GM19099 (cell line): Measurements from ENCODE around the gene FUT8.

Source experiments
- POLR2A ChIP-seq: IDR thresholded peaks from 3 replicates; pipeline ENCODE4 v1.6.1; 2011; ENCODE audit warnings: low read depth; ENCODE audit not compliant: insufficient read length; ENCODE audit errors: extremely low read depth

Gene FUT8

GRCh38 chr14:65588426-65589140 lies 176.1 kb downstream of the FUT8 start:
- TF ChIP-seq POLR2A: no peak

- no peak for TF ChIP-seq POLR2A
These were observed 181.8 kb downstream of the FUT8 start for GRCh38 chr14:65594153-65594881.

GRCh38 chr14:65594882-65595237 lies 182.3 kb downstream of the FUT8 start:
- TF ChIP-seq POLR2A: no peak

- TF ChIP-seq POLR2A: no peak
These were observed 186.8 kb downstream of the FUT8 start for GRCh38 chr14:65599375-65599774.

- TF ChIP-seq POLR2A: no peak
These were observed 188.2 kb downstream of the FUT8 start for GRCh38 chr14:65600742-65601141.

- TF ChIP-seq POLR2A: no peak
These were observed 192.0 kb downstream of the FUT8 start for GRCh38 chr14:65604535-65604934.

- TF ChIP-seq POLR2A: no peak
These were observed 192.4 kb downstream of the FUT8 start for GRCh38 chr14:65604936-65605335.

- TF ChIP-seq POLR2A: no peak
These were observed 193.9 kb downstream of the FUT8 start for GRCh38 chr14:65606460-65606859.

GRCh38 chr14:65613131-65613650 lies 200.7 kb downstream of the FUT8 start:
- no peak for TF ChIP-seq POLR2A

GRCh38 chr14:65618996-65619395 lies 206.5 kb downstream of the FUT8 start:
- no peak for TF ChIP-seq POLR2A

- no peak for TF ChIP-seq POLR2A
These were observed 207.7 kb downstream of the FUT8 start for GRCh38 chr14:65620195-65620594.

- no peak for TF ChIP-seq POLR2A
These were observed 210.2 kb downstream of the FUT8 start for GRCh38 chr14:65622703-65623102.

- TF ChIP-seq POLR2A: no peak
These were observed 211.2 kb downstream of the FUT8 start for GRCh38 chr14:65623759-65624158.

- no peak for TF ChIP-seq POLR2A
These were observed 214.8 kb downstream of the FUT8 start for GRCh38 chr14:65627315-65627714.

- no peak for TF ChIP-seq POLR2A
These were observed 216.1 kb downstream of the FUT8 start for GRCh38 chr14:65628664-65629063.

- no peak for TF ChIP-seq POLR2A
These were observed 218.5 kb downstream of the FUT8 start for GRCh38 chr14:65631040-65631439.
